GF-D8 (cell line): Measurements from ENCODE around the gene KAZN.
"Not testable (repeated sequence)": the region's sequence is repeated elsewhere in the genome, so short reads cannot be mapped to it uniquely, and the experiment has no call there.

ENCODE experiments used
- DNase-seq: peaks from one replicate; lab custom pipeline; 2025; lab: John Stamatoyannopoulos, UW

Gene KAZN

GRCh38 chr1:15034656-15035055 is 436.2 kb downstream of the KAZN start:
- DNase-seq = no peak

- no peak for DNase-seq
Observed at GRCh38 chr1:15035236-15035635, 436.8 kb downstream of the KAZN start.

- no peak for DNase-seq
Observed at GRCh38 chr1:15036101-15036500, 437.6 kb downstream of the KAZN start.

GRCh38 chr1:15038232-15039016 is 439.9 kb downstream of the KAZN start:
- DNase-seq = no peak

GRCh38 chr1:15039017-15039648 is 440.6 kb downstream of the KAZN start:
- no peak for DNase-seq

- no peak for DNase-seq
Observed at GRCh38 chr1:15039901-15040300, 441.4 kb downstream of the KAZN start.

- DNase-seq = not testable (repeated sequence)
Observed at GRCh38 chr1:15040685-15041084, 442.2 kb downstream of the KAZN start.

- DNase-seq = no peak
Observed at GRCh38 chr1:15042866-15043265, 444.4 kb downstream of the KAZN start.

GRCh38 chr1:15043934-15044333 is 445.4 kb downstream of the KAZN start:
- DNase-seq = no peak

GRCh38 chr1:15045123-15045522 is 446.6 kb downstream of the KAZN start:
- no peak for DNase-seq

- no peak for DNase-seq
Observed at GRCh38 chr1:15046487-15047165, 448.1 kb downstream of the KAZN start.

GRCh38 chr1:15047237-15047636 is 448.8 kb downstream of the KAZN start:
- DNase-seq = no peak

- no peak for DNase-seq
Observed at GRCh38 chr1:15048437-15048980, 450.0 kb downstream of the KAZN start.

GRCh38 chr1:15049067-15049466 is 450.6 kb downstream of the KAZN start:
- DNase-seq = no peak

- no peak for DNase-seq
Observed at GRCh38 chr1:15051882-15052528, 453.5 kb downstream of the KAZN start.

- no peak for DNase-seq
Observed at GRCh38 chr1:15053153-15053552, 454.7 kb downstream of the KAZN start.

- no peak for DNase-seq
Observed at GRCh38 chr1:15055736-15056415, 457.4 kb downstream of the KAZN start.

- DNase-seq = no peak
Observed at GRCh38 chr1:15056515-15057285, 458.2 kb downstream of the KAZN start.

- no peak for DNase-seq
Observed at GRCh38 chr1:15057834-15058233, 459.3 kb downstream of the KAZN start.

- no peak for DNase-seq
Observed at GRCh38 chr1:15058261-15058660, 459.8 kb downstream of the KAZN start.

- DNase-seq = no peak
Observed at GRCh38 chr1:15060104-15060503, 461.6 kb downstream of the KAZN start.
